ENCODE results near the gene STAM2. TPM values are rescaled to one million over a fixed set of nuclear protein-coding genes. Genes with fewer than 3 reads are reported as not detected.
"Not testable (repeated sequence)": the region's sequence is repeated elsewhere in the genome, so short reads cannot be mapped to it uniquely, and the experiment has no call there.

Gene STAM2
- total RNA-seq, 1 donor = 62.0 TPM

GRCh38 chr2:152171718-152172117, 3.8 kb downstream of the STAM2 start:
- peak; percentile 72 for DNase-seq (ENCODE audit: low read depth)
- no peak for TF ChIP-seq CTCF (IDR thresholded peaks at IDR 0.05; ENCODE audit: insufficient read depth, low read length)
- peak overlapping the region; percentile 32 for H3K4me3 ChIP-seq (ENCODE audit: low read depth, low read length)

DNA sequence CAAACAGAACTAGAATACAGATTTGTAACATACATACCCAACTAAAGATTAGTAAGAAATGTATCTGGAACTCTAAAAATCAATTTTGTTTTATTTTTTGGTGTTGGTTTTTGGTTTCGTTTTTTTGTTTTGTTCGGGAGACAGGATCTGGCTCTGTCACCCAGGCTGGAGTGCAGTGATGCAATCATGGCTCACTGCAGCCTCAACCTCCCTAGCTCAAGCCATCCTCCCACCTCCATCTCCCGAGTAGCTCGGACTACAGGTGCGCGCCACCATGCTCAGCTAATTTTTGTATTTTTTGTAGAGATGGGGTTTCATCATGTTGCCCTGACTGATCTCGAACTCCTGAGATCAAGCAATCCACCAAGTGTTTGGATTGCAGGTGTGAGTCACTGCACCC, 6.4 kb downstream of the STAM2 start:
- H3K4me3 ChIP-seq (ENCODE audit: low read depth, low read length); DNase-seq (ENCODE audit: low read depth): not testable (repeated sequence)

- not testable (repeated sequence) for DNase-seq (ENCODE audit: low read depth); H3K4me3 ChIP-seq (ENCODE audit: low read depth, low read length)
Measured at GRCh38 chr2:152167470-152167869, 8.1 kb downstream of the STAM2 start.

DNA sequence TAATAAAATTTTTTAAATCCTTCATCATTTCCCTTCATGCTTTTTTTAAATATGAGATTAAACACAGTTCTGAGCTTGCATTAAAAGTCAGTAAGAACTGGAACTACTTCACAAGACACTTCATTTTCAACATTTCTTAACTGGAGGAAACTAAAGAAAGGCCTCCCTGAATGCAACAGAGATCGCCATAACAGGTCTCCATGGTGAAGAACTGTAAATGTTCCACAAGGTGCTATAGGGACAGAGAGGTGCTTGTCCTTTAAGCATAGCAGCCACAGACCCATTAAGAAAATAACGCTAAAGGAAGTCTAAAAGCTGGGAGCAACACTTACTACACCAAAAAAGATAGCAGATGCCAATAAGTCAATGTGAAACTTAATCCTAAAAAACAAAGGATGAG, 8.5 kb downstream of the STAM2 start:
- DNase-seq (ENCODE audit: low read depth) = no peak
- no peak for TF ChIP-seq CTCF (IDR thresholded peaks at IDR 0.05; ENCODE audit: insufficient read depth, low read length)
- H3K4me3 ChIP-seq (ENCODE audit: low read depth, low read length) = peak overlapping the region; percentile 23

DNA sequence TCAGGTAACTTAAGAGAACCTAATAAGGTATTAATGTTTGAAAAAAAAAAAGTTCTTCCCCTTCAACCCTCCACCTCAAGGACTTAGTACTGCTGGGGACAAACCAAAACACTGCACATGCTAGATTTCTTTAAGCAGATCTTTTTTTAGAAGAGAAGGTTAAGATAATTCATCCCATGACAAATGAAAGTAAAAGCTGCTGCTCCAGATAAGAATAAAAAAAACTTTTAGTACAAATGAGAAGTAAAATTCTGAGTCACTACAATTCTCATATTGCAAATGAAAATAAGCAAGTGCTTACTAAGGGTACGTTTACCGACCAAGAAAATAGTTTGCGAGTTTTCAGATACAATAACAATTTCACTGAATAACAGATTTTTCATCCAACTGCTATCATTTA, 8.9 kb downstream of the STAM2 start:
- peak; percentile 69 for DNase-seq (ENCODE audit: low read depth)
- TF ChIP-seq CTCF (IDR thresholded peaks at IDR 0.05; ENCODE audit: insufficient read depth, low read length) = no peak
- H3K4me3 ChIP-seq (ENCODE audit: low read depth, low read length) = peak overlapping the region; percentile 23

GRCh38 chr2:152165780-152166179, 9.8 kb downstream of the STAM2 start:
- DNase-seq (ENCODE audit: low read depth) = no peak
- H3K4me3 ChIP-seq (ENCODE audit: low read depth, low read length) = no peak overlapping the region

DNA sequence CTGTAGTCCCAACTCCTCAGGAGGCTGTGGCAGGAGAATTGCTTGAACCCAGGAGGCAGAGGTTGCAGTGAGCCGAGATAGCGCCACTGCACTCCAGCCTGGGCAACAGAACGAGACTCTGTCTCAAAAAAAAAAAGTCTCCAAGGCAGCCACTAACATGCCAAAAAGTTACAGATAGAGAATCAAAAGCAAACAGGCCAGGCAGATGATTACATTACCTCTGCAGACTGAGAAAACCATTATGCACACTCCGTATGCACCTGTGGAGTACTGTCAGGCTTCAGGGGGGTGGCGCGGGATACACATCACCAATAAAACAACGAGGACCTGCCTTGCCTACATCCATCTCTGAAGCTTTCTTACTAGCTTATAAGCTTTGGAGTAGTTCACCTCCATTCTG, 10.3 kb downstream of the STAM2 start:
- TF ChIP-seq CTCF (IDR thresholded peaks at IDR 0.05; ENCODE audit: insufficient read depth, low read length) = no peak
- no peak overlapping the region for H3K4me3 ChIP-seq (ENCODE audit: low read depth, low read length)
- DNase-seq (ENCODE audit: low read depth) = no peak

More at GRCh38 chr2:152165780-152166179, 9.8 kb downstream of the STAM2 start:
- no peak for TF ChIP-seq CTCF (IDR thresholded peaks at IDR 0.05; ENCODE audit: insufficient read depth, low read length)

GRCh38 chr2:152163669-152164068, 11.9 kb downstream of the STAM2 start:
- not testable (repeated sequence) for DNase-seq (ENCODE audit: low read depth); H3K4me3 ChIP-seq (ENCODE audit: low read depth, low read length)

- H3K4me3 ChIP-seq (ENCODE audit: low read depth, low read length) = no peak overlapping the region
- DNase-seq (ENCODE audit: low read depth) = no peak
- no peak for TF ChIP-seq CTCF (IDR thresholded peaks at IDR 0.05; ENCODE audit: insufficient read depth, low read length)
Measured at GRCh38 chr2:152162141-152162540, 13.4 kb downstream of the STAM2 start.
